Glomerular visceral epithelial cell (primary cell): ENCODE results near the gene BICC1.
"Not testable (repeated sequence)": the region's sequence is repeated elsewhere in the genome, so short reads cannot be mapped to it uniquely, and the experiment has no call there.

Source experiments
- DNase-seq: peaks from one replicate; pipeline ENCODE4 v3.0.0-alpha.2; 2016; ENCODE audit errors: extremely low spot score

BICC1 gene

GRCh38 chr10:58854811-58855210 lies 342.1 kb downstream of the BICC1 start:
- DNase-seq: no peak

- peak; percentile 96 for DNase-seq
Measured at GRCh38 chr10:58856508-58857240, 344.0 kb downstream of the BICC1 start.

- DNase-seq: peak; percentile 39
Measured at GRCh38 chr10:58857251-58857805, 344.7 kb downstream of the BICC1 start.

- DNase-seq: not testable (repeated sequence)
Measured at GRCh38 chr10:58858123-58858522, 345.5 kb downstream of the BICC1 start.

- DNase-seq: no peak
Measured at GRCh38 chr10:58859526-58859925, 346.9 kb downstream of the BICC1 start.

GRCh38 chr10:58867683-58868082 lies 355.0 kb downstream of the BICC1 start:
- DNase-seq: no peak

- DNase-seq: no peak
Measured at GRCh38 chr10:58868736-58869435, 356.2 kb downstream of the BICC1 start.

- DNase-seq: no peak
Measured at GRCh38 chr10:58870070-58870469, 357.4 kb downstream of the BICC1 start.

- DNase-seq: no peak
Measured at GRCh38 chr10:58873161-58873560, 360.5 kb downstream of the BICC1 start.
